ENCODE results near the gene XPNPEP3.
A peak's percentile ranks its signal among the peaks of the same experiment; 100 is the strongest.

Gene XPNPEP3

DNA sequence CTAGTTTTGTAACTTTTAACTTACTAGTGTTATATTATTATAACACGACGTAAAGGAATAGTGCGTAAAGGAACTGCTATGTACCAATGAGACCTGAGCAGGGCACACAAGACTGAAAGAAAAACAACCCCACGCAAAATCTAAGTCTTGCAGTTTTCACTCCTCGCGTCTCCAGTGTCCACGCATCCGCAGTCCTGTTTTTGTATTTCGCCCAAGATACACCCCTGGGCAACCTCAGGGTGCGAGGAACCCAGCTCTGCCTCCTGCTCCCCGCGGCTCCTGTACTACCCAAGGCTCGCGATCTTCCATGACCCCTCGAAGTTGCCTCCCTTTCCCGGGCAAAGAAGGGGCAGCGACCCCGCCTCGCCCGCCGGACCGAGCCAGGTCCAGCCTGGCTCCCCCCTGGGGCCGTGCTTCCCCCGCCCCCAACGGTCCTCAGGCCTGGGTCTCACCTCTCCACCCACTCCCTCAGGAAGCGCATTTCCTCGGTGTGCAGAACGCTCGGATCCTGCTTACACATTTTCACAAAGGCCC is 902 bp upstream of the XPNPEP3 start (continued):
- TF ChIP-seq, protein P1, sequence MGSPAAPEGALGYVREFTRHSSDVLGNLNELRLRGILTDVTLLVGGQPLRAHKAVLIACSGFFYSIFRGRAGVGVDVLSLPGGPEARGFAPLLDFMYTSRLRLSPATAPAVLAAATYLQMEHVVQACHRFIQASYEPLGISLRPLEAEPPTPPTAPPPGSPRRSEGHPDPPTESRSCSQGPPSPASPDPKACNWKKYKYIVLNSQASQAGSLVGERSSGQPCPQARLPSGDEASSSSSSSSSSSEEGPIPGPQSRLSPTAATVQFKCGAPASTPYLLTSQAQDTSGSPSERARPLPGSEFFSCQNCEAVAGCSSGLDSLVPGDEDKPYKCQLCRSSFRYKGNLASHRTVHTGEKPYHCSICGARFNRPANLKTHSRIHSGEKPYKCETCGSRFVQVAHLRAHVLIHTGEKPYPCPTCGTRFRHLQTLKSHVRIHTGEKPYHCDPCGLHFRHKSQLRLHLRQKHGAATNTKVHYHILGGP (tag by site-specific recombination; IDR thresholded peaks at IDR 0.05), result no peak
- TF ChIP-seq, protein P2, sequence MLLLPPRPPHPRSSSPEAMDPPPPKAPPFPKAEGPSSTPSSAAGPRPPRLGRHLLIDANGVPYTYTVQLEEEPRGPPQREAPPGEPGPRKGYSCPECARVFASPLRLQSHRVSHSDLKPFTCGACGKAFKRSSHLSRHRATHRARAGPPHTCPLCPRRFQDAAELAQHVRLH (tag by site-specific recombination; IDR thresholded peaks at IDR 0.05), result 0 out of 2 replicates have a peak, but pooled peaks have one; percentile 8
- TF ChIP-seq ZNF366 (tag by site-specific recombination; conservative IDR thresholded peaks at IDR 0.05) (no peak), ZBTB20 (tag by site-specific recombination; IDR thresholded peaks at IDR 0.05) (no peak; the same call in 1 of the 2 replicates), ZNF433 (tag by site-specific recombination; IDR thresholded peaks at IDR 0.05; ENCODE audit: low read depth) (no peak), SETDB1 (IDR thresholded peaks at IDR 0.05; ENCODE audit: insufficient read length, low read length) (no peak), HOXA7 (CRISPR knock-in tag; IDR thresholded peaks at IDR 0.05; ENCODE audit: borderline replicate concordance) (no peak), BCL11B (tag by site-specific recombination; IDR thresholded peaks at IDR 0.05; ENCODE audit: low read depth) (no peak), KLF9 (tag by site-specific recombination; IDR thresholded peaks at IDR 0.05; ENCODE audit: low read depth) (peak; percentile 78), GLIS2 (tag by site-specific recombination; IDR thresholded peaks at IDR 0.05) (peak; percentile 99), ZNF548 (tag by site-specific recombination; IDR thresholded peaks at IDR 0.05) (no peak)

DNA sequence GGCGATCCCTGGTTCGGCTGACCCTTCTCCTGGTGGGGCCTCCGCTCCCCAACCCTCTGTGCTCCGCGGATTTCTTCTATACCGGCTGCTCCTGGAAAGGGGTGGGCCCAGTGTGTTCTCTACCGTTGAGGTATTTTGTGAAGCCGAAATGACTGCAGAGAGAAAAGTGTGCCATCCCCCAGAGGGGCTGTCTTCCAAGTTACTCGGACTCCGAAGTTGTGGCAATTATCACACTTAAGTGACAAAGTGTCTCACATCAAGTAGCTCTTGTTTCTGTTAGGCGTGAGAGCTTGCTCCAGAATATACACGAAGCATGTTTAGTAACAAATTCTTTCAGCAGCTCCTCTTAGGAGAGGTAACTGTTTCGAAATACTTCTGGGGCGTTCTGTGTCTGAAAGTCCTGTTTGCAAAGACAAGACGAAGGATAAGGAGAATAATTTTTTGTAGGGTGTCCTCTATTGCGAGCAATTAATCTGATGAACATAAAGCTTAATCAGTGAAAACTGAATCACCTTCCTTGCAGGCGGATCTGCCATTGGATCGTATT is 434 bp downstream of the XPNPEP3 start:
- ChIA-PET CTCF (interaction anchor here (0.6 to 1.7 kb wide), 8 partner anchors 9 to 119 kb away, joined by 3 to 8 read pairs (median 3); partner anchors contain the start of gene SLC25A17), POLR2A (interaction anchor here (0.6 to 2.3 kb wide), 17 partner anchors 10 to 239 kb away, joined by 3 to 14 read pairs (median 3); partner anchors contain the start of genes RBX1 and SLC25A17)
- TF ChIP-seq ZNF10 (tag by site-specific recombination; IDR thresholded peaks at IDR 0.05) (no peak), PRDM1 (tag by site-specific recombination; IDR thresholded peaks at IDR 0.05) (no peak), ZNF214 (tag by site-specific recombination; IDR thresholded peaks at IDR 0.05; ENCODE audit: borderline replicate concordance) (no peak), ZNF2 (tag by site-specific recombination; IDR thresholded peaks at IDR 0.05) (no peak), HOXA7 (CRISPR knock-in tag; IDR thresholded peaks at IDR 0.05; ENCODE audit: borderline replicate concordance) (no peak), ZNF248 (tag by site-specific recombination; IDR thresholded peaks at IDR 0.05) (no peak), ZXDB (tag by site-specific recombination; IDR thresholded peaks at IDR 0.05) (no peak), ZSCAN23 (tag by site-specific recombination; IDR thresholded peaks at IDR 0.05) (no peak), ZBTB20 (tag by site-specific recombination; IDR thresholded peaks at IDR 0.05) (0 out of 2 replicates have a peak, but pooled peaks have one; percentile 6), ZBTB48 (tag by site-specific recombination; IDR thresholded peaks at IDR 0.05) (no peak), SP7 (tag by site-specific recombination; IDR thresholded peaks at IDR 0.05) (no peak)
- TF ChIP-seq, protein P3, sequence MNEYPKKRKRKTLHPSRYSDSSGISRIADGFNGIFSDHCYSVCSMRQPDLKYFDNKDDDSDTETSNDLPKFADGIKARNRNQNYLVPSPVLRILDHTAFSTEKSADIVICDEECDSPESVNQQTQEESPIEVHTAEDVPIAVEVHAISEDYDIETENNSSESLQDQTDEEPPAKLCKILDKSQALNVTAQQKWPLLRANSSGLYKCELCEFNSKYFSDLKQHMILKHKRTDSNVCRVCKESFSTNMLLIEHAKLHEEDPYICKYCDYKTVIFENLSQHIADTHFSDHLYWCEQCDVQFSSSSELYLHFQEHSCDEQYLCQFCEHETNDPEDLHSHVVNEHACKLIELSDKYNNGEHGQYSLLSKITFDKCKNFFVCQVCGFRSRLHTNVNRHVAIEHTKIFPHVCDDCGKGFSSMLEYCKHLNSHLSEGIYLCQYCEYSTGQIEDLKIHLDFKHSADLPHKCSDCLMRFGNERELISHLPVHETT (tag by site-specific recombination; IDR thresholded peaks at IDR 0.05), result no peak
- TF ChIP-seq, protein P4, sequence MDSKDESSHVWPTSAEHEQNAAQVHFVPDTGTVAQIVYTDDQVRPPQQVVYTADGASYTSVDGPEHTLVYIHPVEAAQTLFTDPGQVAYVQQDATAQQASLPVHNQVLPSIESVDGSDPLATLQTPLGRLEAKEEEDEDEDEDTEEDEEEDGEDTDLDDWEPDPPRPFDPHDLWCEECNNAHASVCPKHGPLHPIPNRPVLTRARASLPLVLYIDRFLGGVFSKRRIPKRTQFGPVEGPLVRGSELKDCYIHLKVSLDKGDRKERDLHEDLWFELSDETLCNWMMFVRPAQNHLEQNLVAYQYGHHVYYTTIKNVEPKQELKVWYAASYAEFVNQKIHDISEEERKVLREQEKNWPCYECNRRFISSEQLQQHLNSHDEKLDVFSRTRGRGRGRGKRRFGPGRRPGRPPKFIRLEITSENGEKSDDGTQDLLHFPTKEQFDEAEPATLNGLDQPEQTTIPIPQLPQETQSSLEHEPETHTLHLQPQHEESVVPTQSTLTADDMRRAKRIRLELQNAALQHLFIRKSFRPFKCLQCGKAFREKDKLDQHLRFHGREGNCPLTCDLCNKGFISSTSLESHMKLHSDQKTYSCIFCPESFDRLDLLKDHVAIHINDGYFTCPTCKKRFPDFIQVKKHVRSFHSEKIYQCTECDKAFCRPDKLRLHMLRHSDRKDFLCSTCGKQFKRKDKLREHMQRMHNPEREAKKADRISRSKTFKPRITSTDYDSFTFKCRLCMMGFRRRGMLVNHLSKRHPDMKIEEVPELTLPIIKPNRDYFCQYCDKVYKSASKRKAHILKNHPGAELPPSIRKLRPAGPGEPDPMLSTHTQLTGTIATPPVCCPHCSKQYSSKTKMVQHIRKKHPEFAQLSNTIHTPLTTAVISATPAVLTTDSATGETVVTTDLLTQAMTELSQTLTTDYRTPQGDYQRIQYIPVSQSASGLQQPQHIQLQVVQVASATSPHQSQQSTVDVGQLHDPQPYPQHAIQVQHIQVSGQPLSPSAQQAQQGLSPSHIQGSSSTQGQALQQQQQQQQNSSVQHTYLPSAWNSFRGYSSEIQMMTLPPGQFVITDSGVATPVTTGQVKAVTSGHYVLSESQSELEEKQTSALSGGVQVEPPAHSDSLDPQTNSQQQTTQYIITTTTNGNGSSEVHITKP (tag by site-specific recombination; IDR thresholded peaks at IDR 0.05), result no peak
- TF ChIP-seq, protein P5, sequence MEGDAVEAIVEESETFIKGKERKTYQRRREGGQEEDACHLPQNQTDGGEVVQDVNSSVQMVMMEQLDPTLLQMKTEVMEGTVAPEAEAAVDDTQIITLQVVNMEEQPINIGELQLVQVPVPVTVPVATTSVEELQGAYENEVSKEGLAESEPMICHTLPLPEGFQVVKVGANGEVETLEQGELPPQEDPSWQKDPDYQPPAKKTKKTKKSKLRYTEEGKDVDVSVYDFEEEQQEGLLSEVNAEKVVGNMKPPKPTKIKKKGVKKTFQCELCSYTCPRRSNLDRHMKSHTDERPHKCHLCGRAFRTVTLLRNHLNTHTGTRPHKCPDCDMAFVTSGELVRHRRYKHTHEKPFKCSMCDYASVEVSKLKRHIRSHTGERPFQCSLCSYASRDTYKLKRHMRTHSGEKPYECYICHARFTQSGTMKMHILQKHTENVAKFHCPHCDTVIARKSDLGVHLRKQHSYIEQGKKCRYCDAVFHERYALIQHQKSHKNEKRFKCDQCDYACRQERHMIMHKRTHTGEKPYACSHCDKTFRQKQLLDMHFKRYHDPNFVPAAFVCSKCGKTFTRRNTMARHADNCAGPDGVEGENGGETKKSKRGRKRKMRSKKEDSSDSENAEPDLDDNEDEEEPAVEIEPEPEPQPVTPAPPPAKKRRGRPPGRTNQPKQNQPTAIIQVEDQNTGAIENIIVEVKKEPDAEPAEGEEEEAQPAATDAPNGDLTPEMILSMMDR (tag by site-specific recombination; IDR thresholded peaks at IDR 0.05), result no peak
- TF ChIP-seq, protein P6, sequence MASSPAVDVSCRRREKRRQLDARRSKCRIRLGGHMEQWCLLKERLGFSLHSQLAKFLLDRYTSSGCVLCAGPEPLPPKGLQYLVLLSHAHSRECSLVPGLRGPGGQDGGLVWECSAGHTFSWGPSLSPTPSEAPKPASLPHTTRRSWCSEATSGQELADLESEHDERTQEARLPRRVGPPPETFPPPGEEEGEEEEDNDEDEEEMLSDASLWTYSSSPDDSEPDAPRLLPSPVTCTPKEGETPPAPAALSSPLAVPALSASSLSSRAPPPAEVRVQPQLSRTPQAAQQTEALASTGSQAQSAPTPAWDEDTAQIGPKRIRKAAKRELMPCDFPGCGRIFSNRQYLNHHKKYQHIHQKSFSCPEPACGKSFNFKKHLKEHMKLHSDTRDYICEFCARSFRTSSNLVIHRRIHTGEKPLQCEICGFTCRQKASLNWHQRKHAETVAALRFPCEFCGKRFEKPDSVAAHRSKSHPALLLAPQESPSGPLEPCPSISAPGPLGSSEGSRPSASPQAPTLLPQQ (tag by site-specific recombination; IDR thresholded peaks at IDR 0.05), result 0 out of 2 replicates have a peak, but pooled peaks have one; percentile 58

More for the DNA sequence above, 434 bp downstream of the XPNPEP3 start:
- H3K27ac ChIP-seq (ENCODE audit: extremely low read depth, low read depth, low read length), result peak overlapping the region; percentile 98
- H3K36me3 ChIP-seq (ENCODE audit: control insufficient read depth in 2 of 2, insufficient read depth in 1 of 2, low read length in 2 of 2), result peaks cover 13 to 28% of the 10 kb centered on the region in 2 experiments; a peak in 2 of 3 replicates
- no peaks in the 10 kb centered on the region for H3K9me3 ChIP-seq (ENCODE audit: control insufficient read depth, insufficient read depth, low read depth, low read length)
- H3K4me3 ChIP-seq (ENCODE audit: low read depth, low read length), result peak overlapping the region; percentile 53
- peaks cover 14% of the 10 kb centered on the region for H3K4me1 ChIP-seq (ENCODE audit: control insufficient read depth, insufficient read depth, low read length)
